HL-60/S4 treated with retinoic acid at 250 ng/mL for 4 days and 3 days (cell line): Measurements from ENCODE around the gene KRT75.

Experiments used
- in situ Hi-C: fragments of 300-500 bp; cut with MboI; formaldehyde crosslinking; loops from 2 replicates; pipeline ENCODE4 v1.7.0; 2022; ENCODE audit warnings: low sequenced_read_pairs

Gene KRT75

GRCh38 chr12:52395761-52396434 is 38.3 kb downstream of the KRT75 start:
- in situ Hi-C loops: loop anchor here (25.0 kb wide), 2 partner anchors 466 to 591 kb away; no protein-coding TSS in a partner anchor

GRCh38 chr12:52394836-52395405 is 39.2 kb downstream of the KRT75 start:
- in situ Hi-C loops: loop anchor here (25.0 kb wide), 2 partner anchors 467 to 592 kb away; no protein-coding TSS in a partner anchor

- in situ Hi-C loops: loop anchor here (25.0 kb wide), 2 partner anchors 470 to 595 kb away; no protein-coding TSS in a partner anchor
Measured at GRCh38 chr12:52392465-52393007, 41.6 kb downstream of the KRT75 start.

GRCh38 chr12:52391618-52392002 is 42.6 kb downstream of the KRT75 start:
- in situ Hi-C loops: loop anchor here (25.0 kb wide), 2 partner anchors 471 to 596 kb away; no protein-coding TSS in a partner anchor

GRCh38 chr12:52390739-52391617 is 43.2 kb downstream of the KRT75 start:
- in situ Hi-C loops: loop anchor here (25.0 kb wide), 2 partner anchors 471 to 596 kb away; no protein-coding TSS in a partner anchor

GRCh38 chr12:52389313-52390207 is 44.6 kb downstream of the KRT75 start:
- in situ Hi-C loops: loop anchor here (25.0 kb wide), 2 partner anchors 473 to 598 kb away; no protein-coding TSS in a partner anchor

GRCh38 chr12:52387859-52388258 is 46.3 kb downstream of the KRT75 start:
- in situ Hi-C loops: loop anchor here (25.0 kb wide), 2 partner anchors 474 to 599 kb away; no protein-coding TSS in a partner anchor

GRCh38 chr12:52385226-52385702 is 48.9 kb downstream of the KRT75 start, which contains the start of gene KRT84:
KRT84 (minus strand) TSS chr12:52385652; CDS start chr12:52385585, 67 bp downstream.
- in situ Hi-C loops: loop anchor here (25.0 kb wide), 2 partner anchors 477 to 602 kb away; no protein-coding TSS in a partner anchor

- in situ Hi-C loops: loop anchor here (25.0 kb wide), 2 partner anchors 479 to 604 kb away; no protein-coding TSS in a partner anchor
Measured at GRCh38 chr12:52383331-52383730, 50.8 kb downstream of the KRT75 start.

GRCh38 chr12:52382854-52383253 is 51.3 kb downstream of the KRT75 start:
- in situ Hi-C loops: loop anchor here (25.0 kb wide), 2 partner anchors 479 to 604 kb away; no protein-coding TSS in a partner anchor

- in situ Hi-C loops: loop anchor here (25.0 kb wide), 2 partner anchors 481 to 606 kb away; no protein-coding TSS in a partner anchor
Measured at GRCh38 chr12:52381206-52381605, 53.0 kb downstream of the KRT75 start.

GRCh38 chr12:52380271-52380694 is 53.9 kb downstream of the KRT75 start:
- in situ Hi-C loops: loop anchor here (25.0 kb wide), 2 partner anchors 482 to 607 kb away; no protein-coding TSS in a partner anchor

GRCh38 chr12:52379536-52379935 is 54.6 kb downstream of the KRT75 start:
- in situ Hi-C loops: loop anchor here (25.0 kb wide), 2 partner anchors 483 to 608 kb away; no protein-coding TSS in a partner anchor

- in situ Hi-C loops: loop anchor here (25.0 kb wide), 2 partner anchors 484 to 609 kb away; no protein-coding TSS in a partner anchor
Measured at GRCh38 chr12:52378091-52378490, 56.1 kb downstream of the KRT75 start.

GRCh38 chr12:52377266-52377665 is 56.9 kb downstream of the KRT75 start:
- in situ Hi-C loops: loop anchor here (25.0 kb wide), 2 partner anchors 485 to 610 kb away; no protein-coding TSS in a partner anchor
